Vagina (tissue), 2 donors: ENCODE results near the gene CAPZB.

Experiments
- POLR2A ChIP-seq, 2 donors: fragments of 450-650 bp; IDR thresholded peaks; one replicate each; pipeline ENCODE4 v1.6.1; 2017; ENCODE audit warnings: antibody characterized with exemption in 2 of 2, mild to moderate bottlenecking in 2 of 2, moderate library complexity in 2 of 2
- TF ChIP-seq, protein P1 (sequence below), 3 experiments: fragments of 450-650 bp in 2 of 3; fragments of 200-600 bp in 1 of 3; sonication (generic) in 1 of 3; IDR thresholded peaks; one replicate each; pipeline ENCODE4 v1.5.1; 2017 to 2019; ENCODE audit warnings: antibody characterized with exemption in 3 of 3, mild to moderate bottlenecking in 2 of 3, moderate library complexity in 2 of 3

GRCh38 chr1:19311931-19312781, 173.2 kb downstream of the CAPZB start, which contains the start of the genes AKR7A2 and SLC66A1:
- TF ChIP-seq, protein P1, sequence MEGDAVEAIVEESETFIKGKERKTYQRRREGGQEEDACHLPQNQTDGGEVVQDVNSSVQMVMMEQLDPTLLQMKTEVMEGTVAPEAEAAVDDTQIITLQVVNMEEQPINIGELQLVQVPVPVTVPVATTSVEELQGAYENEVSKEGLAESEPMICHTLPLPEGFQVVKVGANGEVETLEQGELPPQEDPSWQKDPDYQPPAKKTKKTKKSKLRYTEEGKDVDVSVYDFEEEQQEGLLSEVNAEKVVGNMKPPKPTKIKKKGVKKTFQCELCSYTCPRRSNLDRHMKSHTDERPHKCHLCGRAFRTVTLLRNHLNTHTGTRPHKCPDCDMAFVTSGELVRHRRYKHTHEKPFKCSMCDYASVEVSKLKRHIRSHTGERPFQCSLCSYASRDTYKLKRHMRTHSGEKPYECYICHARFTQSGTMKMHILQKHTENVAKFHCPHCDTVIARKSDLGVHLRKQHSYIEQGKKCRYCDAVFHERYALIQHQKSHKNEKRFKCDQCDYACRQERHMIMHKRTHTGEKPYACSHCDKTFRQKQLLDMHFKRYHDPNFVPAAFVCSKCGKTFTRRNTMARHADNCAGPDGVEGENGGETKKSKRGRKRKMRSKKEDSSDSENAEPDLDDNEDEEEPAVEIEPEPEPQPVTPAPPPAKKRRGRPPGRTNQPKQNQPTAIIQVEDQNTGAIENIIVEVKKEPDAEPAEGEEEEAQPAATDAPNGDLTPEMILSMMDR (IDR thresholded peaks at IDR 0.05) = peak in 1 of 3 experiments; percentile 22
- peak in 1 of 2 donors; percentile 77 for TF ChIP-seq POLR2A (IDR thresholded peaks at IDR 0.05)
